Choroid plexus epithelial cell (primary cell): ENCODE results near the gene DTX3L.

Experiments used
- DNase-seq: peaks from one replicate; pipeline ENCODE4 v3.0.0-alpha.2; 2010; ENCODE audit warnings: low read depth
- H3K4me3 ChIP-seq: 2 replicates; pipeline ENCODE4 v1.5.1; 2011; ENCODE audit warnings: low read depth, mild to moderate bottlenecking, control low read depth, low read length, moderate library complexity
- CTCF ChIP-seq: conservative IDR thresholded peaks from 2 replicates; pipeline ENCODE4 v1.5.1; 2011; ENCODE audit warnings: low read depth, mild to moderate bottlenecking, control low read depth, inconsistent platforms, low read length, moderate library complexity

DTX3L gene

GRCh38 chr3:122586098-122586497, 22.0 kb downstream of the DTX3L start:
- H3K4me3 ChIP-seq: no peak overlapping the region
- no peak for TF ChIP-seq CTCF

GRCh38 chr3:122586773-122587485, 22.8 kb downstream of the DTX3L start:
- no peak for DNase-seq
- TF ChIP-seq CTCF: no peak
- H3K4me3 ChIP-seq: no peak overlapping the region

More at GRCh38 chr3:122586098-122586497, 22.0 kb downstream of the DTX3L start:
- no peak for DNase-seq

- TF ChIP-seq CTCF: no peak
- H3K4me3 ChIP-seq: no peak overlapping the region
- DNase-seq: no peak
These were observed 23.4 kb downstream of the DTX3L start for GRCh38 chr3:122587572-122587971.

GRCh38 chr3:122589297-122589696, 25.2 kb downstream of the DTX3L start:
- no peak for TF ChIP-seq CTCF
- no peak for DNase-seq

GRCh38 chr3:122590610-122591009, 26.5 kb downstream of the DTX3L start:
- no peak for TF ChIP-seq CTCF
- DNase-seq: no peak
- H3K4me3 ChIP-seq: no peak overlapping the region

More at GRCh38 chr3:122589297-122589696, 25.2 kb downstream of the DTX3L start:
- no peak overlapping the region for H3K4me3 ChIP-seq

DNA sequence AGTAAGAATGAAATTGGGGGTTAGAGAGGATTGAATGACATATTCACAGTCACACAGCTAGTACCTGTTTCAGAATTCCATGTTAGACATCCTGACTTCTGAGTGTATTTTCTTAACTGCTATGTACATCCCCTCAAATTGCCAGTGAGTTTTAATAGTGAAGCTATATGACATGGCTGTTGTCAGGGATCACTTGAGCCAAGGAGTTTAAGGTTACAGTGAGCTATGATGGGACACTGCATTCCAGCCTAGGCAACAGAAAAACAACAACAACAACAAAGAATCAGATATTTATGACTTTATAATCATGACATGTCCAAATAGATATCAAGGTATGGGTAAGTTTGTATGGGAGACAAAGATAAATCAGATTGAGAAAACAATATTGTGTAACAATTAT, 29.9 kb downstream of the DTX3L start:
- no peak for DNase-seq
- H3K4me3 ChIP-seq: no peak overlapping the region
- no peak for TF ChIP-seq CTCF

DNA sequence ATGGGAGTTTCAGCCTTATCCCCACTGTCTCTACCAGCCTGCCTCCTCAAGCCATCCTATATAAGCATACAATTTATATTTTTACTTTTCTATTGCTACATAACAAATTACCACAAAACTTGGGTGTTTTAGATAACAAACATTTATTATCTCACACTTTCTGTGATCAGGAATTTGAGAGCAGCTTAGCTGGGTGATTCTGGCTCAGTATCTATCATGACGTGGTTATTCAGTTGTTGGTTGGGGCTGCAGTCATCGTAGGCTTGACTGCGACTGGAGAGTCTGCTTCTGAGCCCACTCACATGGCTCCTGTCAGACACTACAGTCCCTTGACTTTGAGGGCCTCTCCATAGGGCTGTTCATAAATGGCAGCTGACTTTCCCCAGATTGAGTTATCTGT, 34.0 kb downstream of the DTX3L start:
- no peak overlapping the region for H3K4me3 ChIP-seq
- no peak for TF ChIP-seq CTCF
- no peak for DNase-seq
